ENCODE measurements around the gene CXCL10.

DNA sequence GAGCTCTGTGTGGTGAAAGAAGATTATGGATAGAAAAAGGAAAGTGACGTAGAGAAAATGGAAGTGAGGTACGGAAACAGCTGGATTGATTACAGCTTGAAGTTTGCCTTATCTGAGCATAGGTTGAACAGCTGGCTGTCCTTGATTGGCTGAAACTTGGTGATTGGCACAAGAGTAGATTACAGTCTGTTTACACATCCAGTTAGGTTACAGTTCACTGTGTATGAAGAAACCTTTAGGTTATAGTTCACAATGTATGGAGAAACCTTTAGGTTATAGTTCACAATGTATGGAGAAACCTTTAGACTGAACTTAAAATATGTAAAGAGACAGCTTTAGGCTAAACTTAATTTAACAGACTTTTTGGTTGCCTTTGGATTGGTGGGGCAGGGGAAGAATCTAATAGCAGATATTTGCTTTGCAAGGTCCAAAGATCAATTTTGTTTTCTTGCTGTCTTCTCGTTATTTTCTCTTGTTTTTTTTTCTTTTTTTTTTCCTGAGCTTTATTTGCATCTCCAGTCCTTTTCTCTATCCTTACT, 35.7 kb upstream of the CXCL10 start:
- TF ChIP-seq CREB1 (IDR thresholded peaks at IDR 0.05; ENCODE audit: low read depth) (no peak), ZBTB7A (IDR thresholded peaks at IDR 0.05; ENCODE audit: low read depth) (no peak), TCF12 (IDR thresholded peaks at IDR 0.05; ENCODE audit: low read depth) (no peak), TAF1 (IDR thresholded peaks at IDR 0.05; ENCODE audit: low read depth) (no peak), RAD21 (IDR thresholded peaks at IDR 0.05; ENCODE audit: low read depth) (no peak), EGR1 (IDR thresholded peaks at IDR 0.05) (no peak), EP300 (IDR thresholded peaks at IDR 0.05; ENCODE audit: borderline replicate concordance) (no peak), REST (IDR thresholded peaks at IDR 0.05; ENCODE audit: low read depth) (no peak)

Measured in Ishikawa (cell line).